ENCODE measurements around the gene TTC29. TPM values are rescaled to one million over a fixed set of nuclear protein-coding genes. Genes with fewer than 3 reads are reported as not detected.

Gene TTC29
- total RNA-seq, 1 experiment from 2014 or later, result 0.09 TPM

GRCh38 chr4:146969126-146969525 lies 23.5 kb upstream of the TTC29 start:
- no peak for TF ChIP-seq ETV6 (CRISPR knock-in tag; IDR thresholded peaks at IDR 0.05)
- no peak for TF ChIP-seq ZNF138 (CRISPR knock-in tag; conservative IDR thresholded peaks at IDR 0.05)
- TF ChIP-seq SOX15 (CRISPR knock-in tag; IDR thresholded peaks at IDR 0.05), result no peak
- TF ChIP-seq, protein P1, sequence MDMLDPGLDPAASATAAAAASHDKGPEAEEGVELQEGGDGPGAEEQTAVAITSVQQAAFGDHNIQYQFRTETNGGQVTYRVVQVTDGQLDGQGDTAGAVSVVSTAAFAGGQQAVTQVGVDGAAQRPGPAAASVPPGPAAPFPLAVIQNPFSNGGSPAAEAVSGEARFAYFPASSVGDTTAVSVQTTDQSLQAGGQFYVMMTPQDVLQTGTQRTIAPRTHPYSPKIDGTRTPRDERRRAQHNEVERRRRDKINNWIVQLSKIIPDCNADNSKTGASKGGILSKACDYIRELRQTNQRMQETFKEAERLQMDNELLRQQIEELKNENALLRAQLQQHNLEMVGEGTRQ (CRISPR knock-in tag; IDR thresholded peaks at IDR 0.05), result no peak
- TF ChIP-seq, protein P2, sequence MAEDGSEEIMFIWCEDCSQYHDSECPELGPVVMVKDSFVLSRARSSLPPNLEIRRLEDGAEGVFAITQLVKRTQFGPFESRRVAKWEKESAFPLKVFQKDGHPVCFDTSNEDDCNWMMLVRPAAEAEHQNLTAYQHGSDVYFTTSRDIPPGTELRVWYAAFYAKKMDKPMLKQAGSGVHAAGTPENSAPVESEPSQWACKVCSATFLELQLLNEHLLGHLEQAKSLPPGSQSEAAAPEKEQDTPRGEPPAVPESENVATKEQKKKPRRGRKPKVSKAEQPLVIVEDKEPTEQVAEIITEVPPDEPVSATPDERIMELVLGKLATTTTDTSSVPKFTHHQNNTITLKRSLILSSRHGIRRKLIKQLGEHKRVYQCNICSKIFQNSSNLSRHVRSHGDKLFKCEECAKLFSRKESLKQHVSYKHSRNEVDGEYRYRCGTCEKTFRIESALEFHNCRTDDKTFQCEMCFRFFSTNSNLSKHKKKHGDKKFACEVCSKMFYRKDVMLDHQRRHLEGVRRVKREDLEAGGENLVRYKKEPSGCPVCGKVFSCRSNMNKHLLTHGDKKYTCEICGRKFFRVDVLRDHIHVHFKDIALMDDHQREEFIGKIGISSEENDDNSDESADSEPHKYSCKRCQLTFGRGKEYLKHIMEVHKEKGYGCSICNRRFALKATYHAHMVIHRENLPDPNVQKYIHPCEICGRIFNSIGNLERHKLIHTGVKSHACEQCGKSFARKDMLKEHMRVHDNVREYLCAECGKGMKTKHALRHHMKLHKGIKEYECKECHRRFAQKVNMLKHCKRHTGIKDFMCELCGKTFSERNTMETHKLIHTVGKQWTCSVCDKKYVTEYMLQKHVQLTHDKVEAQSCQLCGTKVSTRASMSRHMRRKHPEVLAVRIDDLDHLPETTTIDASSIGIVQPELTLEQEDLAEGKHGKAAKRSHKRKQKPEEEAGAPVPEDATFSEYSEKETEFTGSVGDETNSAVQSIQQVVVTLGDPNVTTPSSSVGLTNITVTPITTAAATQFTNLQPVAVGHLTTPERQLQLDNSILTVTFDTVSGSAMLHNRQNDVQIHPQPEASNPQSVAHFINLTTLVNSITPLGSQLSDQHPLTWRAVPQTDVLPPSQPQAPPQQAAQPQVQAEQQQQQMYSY (CRISPR knock-in tag; IDR thresholded peaks at IDR 0.05), result no peak
- no peak for TF ChIP-seq ZNF416 (CRISPR knock-in tag; IDR thresholded peaks at IDR 0.05)
- TF ChIP-seq, protein P3, sequence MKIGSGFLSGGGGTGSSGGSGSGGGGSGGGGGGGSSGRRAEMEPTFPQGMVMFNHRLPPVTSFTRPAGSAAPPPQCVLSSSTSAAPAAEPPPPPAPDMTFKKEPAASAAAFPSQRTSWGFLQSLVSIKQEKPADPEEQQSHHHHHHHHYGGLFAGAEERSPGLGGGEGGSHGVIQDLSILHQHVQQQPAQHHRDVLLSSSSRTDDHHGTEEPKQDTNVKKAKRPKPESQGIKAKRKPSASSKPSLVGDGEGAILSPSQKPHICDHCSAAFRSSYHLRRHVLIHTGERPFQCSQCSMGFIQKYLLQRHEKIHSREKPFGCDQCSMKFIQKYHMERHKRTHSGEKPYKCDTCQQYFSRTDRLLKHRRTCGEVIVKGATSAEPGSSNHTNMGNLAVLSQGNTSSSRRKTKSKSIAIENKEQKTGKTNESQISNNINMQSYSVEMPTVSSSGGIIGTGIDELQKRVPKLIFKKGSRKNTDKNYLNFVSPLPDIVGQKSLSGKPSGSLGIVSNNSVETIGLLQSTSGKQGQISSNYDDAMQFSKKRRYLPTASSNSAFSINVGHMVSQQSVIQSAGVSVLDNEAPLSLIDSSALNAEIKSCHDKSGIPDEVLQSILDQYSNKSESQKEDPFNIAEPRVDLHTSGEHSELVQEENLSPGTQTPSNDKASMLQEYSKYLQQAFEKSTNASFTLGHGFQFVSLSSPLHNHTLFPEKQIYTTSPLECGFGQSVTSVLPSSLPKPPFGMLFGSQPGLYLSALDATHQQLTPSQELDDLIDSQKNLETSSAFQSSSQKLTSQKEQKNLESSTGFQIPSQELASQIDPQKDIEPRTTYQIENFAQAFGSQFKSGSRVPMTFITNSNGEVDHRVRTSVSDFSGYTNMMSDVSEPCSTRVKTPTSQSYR (CRISPR knock-in tag; IDR thresholded peaks at IDR 0.05), result no peak
- no peak for TF ChIP-seq NR1H2 (CRISPR knock-in tag; IDR thresholded peaks at IDR 0.05)

GRCh38 chr4:146960634-146961033 lies 15.0 kb upstream of the TTC29 start:
- Mint-ChIP-seq H3K4me3 (no peak overlapping the region), H3K36me3 (no peaks in the 10 kb centered on the region), H3K27me3 (ENCODE audit: low read depth) (no peaks in the 10 kb centered on the region; the same call in 1 of the 2 replicates), H3K9me3 (0 out of 2 replicates have a peak, but pooled peaks cover 4% of the 10 kb centered on the region), H3K4me1 (no peaks in the 10 kb centered on the region), H3K27ac (no peak overlapping the region)
- no peak for ATAC-seq
- POLR2A ChIA-PET, result no interaction called here
- TF ChIP-seq, protein P4, sequence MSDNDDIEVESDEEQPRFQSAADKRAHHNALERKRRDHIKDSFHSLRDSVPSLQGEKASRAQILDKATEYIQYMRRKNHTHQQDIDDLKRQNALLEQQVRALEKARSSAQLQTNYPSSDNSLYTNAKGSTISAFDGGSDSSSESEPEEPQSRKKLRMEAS (CRISPR knock-in tag; IDR thresholded peaks at IDR 0.05), result no peak
- no peak for TF ChIP-seq ELF4 (CRISPR knock-in tag; IDR thresholded peaks at IDR 0.05; ENCODE audit: low read depth)
- TF ChIP-seq, protein P5, sequence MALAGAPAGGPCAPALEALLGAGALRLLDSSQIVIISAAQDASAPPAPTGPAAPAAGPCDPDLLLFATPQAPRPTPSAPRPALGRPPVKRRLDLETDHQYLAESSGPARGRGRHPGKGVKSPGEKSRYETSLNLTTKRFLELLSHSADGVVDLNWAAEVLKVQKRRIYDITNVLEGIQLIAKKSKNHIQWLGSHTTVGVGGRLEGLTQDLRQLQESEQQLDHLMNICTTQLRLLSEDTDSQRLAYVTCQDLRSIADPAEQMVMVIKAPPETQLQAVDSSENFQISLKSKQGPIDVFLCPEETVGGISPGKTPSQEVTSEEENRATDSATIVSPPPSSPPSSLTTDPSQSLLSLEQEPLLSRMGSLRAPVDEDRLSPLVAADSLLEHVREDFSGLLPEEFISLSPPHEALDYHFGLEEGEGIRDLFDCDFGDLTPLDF (CRISPR knock-in tag; IDR thresholded peaks at IDR 0.05), result no peak
- TF ChIP-seq, protein P6, sequence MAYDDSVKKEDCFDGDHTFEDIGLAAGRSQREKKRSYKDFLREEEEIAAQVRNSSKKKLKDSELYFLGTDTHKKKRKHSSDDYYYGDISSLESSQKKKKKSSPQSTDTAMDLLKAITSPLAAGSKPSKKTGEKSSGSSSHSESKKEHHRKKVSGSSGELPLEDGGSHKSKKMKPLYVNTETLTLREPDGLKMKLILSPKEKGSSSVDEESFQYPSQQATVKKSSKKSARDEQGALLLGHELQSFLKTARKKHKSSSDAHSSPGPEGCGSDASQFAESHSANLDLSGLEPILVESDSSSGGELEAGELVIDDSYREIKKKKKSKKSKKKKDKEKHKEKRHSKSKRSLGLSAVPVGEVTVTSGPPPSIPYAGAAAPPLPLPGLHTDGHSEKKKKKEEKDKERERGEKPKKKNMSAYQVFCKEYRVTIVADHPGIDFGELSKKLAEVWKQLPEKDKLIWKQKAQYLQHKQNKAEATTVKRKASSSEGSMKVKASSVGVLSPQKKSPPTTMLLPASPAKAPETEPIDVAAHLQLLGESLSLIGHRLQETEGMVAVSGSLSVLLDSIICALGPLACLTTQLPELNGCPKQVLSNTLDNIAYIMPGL (CRISPR knock-in tag; IDR thresholded peaks at IDR 0.05), result no peak
- CTCF ChIA-PET, result no interaction called here
- DNase-seq (ENCODE audit: low spot score), result no peak

More at GRCh38 chr4:146969126-146969525, 23.5 kb upstream of the TTC29 start:
- ChIA-PET CTCF (no interaction called here), POLR2A (no interaction called here)
- Mint-ChIP-seq H3K9me3 (peaks cover 34% of the 10 kb centered on the region), H3K4me1 (no peaks in the 10 kb centered on the region; the same call in 1 of the 2 replicates), H3K4me3 (no peak overlapping the region), H3K36me3 (peaks cover 6% of the 10 kb centered on the region; the same call in 1 of the 2 replicates), H3K27me3 (ENCODE audit: low read depth) (peaks cover 3% of the 10 kb centered on the region; the same call in 1 of the 2 replicates), H3K27ac (no peak overlapping the region)
- peak; percentile 71 for ATAC-seq
- no peak for DNase-seq (ENCODE audit: low spot score)
